GM12801 (cell line): ENCODE data around the gene AATK.

Experiments
- TF ChIP-seq, protein P1 (sequence below): IDR thresholded peaks from one replicate; pipeline ENCODE4 v1.5.1; 2011; ENCODE audit warnings: control low read depth; ENCODE audit not compliant: insufficient read length; ENCODE audit errors: extremely low read depth

The AATK gene

DNA sequence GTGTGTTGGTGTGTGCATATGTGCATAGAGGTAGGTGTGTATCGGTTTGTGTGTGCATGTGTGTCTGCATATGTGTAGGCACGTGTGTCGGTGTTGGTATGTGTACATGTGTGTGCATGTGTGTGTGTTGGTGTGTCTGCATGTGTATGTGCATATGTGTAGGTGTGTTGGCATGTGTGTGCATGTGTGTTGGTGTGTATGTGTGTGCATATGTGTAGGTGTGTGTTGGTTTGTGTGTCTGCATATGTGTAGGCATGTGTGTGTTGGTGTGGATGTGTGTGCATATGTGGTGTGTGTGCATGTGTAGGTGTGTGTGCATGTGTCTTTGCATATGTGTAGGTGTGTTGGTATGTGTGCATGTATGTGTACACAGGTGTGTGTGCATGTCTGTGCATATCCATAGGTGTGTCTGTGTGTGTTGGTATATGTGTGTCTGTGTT, 3.9 kb upstream of the AATK start:
- TF ChIP-seq, protein P1, sequence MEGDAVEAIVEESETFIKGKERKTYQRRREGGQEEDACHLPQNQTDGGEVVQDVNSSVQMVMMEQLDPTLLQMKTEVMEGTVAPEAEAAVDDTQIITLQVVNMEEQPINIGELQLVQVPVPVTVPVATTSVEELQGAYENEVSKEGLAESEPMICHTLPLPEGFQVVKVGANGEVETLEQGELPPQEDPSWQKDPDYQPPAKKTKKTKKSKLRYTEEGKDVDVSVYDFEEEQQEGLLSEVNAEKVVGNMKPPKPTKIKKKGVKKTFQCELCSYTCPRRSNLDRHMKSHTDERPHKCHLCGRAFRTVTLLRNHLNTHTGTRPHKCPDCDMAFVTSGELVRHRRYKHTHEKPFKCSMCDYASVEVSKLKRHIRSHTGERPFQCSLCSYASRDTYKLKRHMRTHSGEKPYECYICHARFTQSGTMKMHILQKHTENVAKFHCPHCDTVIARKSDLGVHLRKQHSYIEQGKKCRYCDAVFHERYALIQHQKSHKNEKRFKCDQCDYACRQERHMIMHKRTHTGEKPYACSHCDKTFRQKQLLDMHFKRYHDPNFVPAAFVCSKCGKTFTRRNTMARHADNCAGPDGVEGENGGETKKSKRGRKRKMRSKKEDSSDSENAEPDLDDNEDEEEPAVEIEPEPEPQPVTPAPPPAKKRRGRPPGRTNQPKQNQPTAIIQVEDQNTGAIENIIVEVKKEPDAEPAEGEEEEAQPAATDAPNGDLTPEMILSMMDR: no peak

DNA sequence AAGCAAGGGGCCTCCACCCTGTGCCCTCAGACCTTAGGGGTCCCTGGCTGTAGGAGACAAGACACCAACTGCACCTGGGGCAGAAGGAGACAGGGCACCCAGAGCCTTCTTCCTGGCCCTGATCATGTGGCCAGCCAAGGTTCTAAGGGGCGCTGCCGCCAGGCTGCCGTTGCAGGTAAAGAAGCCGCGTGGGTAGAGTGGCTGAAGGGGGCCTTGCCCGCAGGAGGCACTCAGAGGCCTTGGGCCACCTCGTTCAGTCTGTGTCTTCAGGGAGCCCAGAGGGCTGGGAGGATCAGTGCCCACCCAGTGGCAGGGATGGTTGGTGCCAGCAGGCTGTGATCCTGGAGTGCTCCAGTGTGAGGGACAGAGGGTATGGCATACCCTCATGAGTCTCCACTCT, 1.6 kb upstream of the AATK start:
- TF ChIP-seq, protein P1: no peak

DNA sequence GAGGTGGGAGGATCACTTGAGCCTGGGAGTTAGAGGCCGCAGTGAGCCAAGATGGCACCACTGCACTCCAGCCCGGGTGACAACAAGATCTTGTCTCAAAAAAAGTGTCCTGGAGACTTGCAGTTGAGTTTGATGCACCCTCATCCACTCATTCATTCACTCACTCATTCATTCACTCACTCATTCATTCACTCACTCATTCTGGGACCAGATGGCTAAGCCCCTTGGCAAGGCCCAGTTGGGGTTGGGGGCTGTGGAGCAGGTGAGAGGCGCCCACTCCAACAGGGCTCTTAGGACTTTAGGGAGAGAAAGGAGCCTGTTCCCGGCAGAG, 1.1 kb upstream of the AATK start:
- TF ChIP-seq, protein P1: no peak

DNA sequence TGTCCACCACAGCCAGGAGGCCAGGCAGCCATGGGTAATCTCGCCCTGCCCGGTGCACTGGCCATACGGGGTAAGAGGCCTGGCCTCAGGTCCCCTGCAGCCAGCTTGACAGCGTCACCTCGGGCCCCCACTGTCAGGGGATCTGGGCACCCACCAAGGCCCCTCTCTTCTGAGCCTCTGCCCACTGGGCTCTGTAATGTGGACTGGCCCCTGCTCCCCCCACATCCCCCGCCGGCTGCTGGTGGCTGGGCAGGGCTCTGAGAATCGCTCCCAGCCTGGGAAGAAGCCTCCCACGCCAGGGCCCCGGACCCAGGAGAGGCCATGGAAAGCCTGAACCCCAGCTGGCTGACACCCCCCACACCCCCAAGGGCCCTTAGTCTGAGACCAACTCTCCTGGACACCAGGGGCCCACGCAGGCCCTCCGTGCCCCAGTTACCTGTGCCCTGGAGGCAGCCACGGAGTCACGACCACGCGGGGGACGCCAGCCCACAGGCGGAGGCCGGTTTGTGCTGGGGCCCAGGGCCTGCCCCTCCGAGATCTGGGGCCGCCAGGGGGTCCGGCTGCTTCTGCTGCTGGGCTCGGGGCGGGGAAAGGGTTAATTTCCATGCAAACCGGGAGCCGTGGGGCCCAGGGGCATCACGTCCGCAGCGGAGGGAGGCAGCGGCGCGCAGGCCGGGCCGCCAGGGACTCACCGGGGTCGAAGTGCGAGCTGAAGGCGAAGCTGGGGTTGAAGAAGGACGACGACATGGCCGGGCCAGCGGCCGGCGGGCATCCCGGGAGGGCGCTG, 582 bp downstream of the AATK start, which contains the start of gene PVALEF:
Gene PVALEF, plus strand, starts transcription at position 262 of the 787 bp plus-strand sequence. CDS start 15,720 bp downstream, outside the sequence.
- TF ChIP-seq, protein P1: no peak

DNA sequence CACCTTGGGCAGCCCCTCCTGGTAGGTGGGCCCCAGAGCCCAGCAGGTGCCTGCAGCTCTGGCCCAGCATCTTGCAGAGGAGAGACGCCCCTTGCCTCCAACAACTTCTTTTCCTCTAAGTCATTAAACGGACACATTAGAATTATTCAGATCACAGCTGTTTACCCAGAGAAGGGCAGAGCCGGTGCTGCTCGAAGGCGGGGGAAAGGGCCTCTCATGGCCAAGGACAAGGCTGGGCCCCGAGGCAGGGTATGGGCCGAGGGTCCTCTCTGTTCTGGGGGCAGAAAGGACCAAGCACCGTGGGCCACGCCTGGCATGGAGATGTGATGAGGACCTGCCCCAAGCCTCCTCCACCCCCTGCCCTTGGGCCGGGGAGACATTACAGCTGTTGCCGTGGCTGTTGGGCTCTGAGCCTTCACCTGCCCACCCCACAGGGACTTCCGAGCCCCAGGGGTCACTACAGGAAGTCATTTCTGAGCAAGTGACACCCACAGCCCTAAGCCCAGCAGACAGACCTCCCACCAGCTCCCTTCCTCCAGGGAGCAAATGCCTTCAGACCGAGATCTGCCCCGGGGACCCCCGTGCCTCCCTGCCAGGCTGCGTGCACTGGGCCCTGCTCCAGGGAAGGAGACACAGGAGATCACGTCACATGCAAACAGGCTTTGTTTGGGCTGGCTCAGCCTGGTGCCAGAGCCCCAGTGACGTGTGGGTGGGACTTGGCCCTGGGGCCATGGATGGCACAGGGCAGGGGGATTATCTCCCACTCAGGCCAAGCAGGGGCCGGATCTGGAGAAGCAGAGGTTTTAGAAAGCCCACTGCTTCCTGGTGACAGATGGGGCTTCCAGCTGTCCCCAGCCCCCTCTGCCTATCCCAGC, 1.4 kb downstream of the AATK start:
- TF ChIP-seq, protein P1: no peak

DNA sequence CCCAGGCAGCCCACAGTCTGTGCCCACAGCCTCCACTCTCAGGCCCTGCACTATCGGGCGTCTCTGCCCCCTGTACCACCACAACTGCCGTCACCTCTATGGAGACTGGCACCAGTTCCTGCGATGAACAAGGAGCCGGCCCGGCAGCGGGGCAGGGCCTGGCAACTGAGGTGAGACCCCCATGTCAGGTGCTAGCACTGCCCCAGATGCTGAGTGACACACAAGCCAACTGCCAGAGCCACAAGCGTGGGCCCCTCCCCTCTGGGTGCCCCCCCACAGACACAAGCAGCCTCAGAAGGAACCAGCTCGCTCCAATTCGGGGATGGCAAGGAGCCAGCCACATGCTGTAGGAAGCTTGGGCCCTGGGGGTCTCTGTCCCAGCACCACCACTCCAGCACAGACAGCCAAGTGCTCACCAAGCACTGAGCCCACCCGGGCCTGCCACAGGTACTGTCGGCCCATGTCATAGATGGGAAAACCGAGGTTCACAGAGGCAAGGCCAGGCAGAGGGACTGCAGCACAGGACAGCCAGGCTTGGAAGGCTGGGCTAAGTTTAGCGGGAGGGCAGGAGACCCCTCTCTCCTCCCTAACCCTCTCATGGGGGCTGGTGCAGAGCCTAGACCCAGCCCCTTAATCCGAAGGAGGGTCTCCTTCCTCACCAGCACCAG, 2.2 kb downstream of the AATK start:
- TF ChIP-seq, protein P1: no peak

DNA sequence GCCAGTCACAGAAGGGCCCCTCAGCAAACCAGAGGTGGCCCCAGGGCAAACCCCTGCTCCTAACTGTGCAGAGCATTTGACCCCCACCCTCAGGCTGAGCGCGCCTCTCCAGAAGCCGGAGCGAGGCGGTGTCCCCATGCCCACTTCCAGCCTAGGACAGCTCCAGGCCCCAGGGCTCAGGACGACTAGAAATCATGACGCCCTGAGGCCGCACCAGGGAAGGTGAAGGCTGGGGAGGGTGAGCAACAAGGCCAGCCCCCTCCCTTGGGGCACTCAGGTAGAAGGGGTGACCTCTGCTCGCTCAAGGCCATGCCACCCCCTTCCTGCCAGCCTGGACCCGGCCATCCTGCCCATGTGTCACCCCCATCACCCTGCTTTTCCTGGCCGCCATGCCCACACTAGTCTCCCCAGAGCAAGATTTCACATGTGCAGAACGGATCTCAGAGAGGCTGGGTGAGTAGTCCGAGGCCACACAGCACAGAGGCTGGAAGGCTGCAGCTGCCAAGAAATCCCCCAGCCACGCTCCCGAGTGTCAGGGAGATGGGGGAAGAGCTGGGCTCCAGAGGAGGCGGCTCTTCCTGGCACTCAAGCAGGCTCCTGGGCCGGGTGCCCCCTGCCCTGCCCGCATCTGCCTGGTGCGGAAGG, 2.8 kb downstream of the AATK start:
- TF ChIP-seq, protein P1: no peak
